ENCODE measurements around the gene THOP1. TPM values are rescaled to one million over a fixed set of nuclear protein-coding genes. Genes with fewer than 3 reads are reported as not detected.

THOP1 gene
- 10 to 100 TPM; 41.4 to 62.6 (median 42.7) TPM for polyA plus RNA-seq (ENCODE audit: insufficient read length in 4 of 4)

DNA sequence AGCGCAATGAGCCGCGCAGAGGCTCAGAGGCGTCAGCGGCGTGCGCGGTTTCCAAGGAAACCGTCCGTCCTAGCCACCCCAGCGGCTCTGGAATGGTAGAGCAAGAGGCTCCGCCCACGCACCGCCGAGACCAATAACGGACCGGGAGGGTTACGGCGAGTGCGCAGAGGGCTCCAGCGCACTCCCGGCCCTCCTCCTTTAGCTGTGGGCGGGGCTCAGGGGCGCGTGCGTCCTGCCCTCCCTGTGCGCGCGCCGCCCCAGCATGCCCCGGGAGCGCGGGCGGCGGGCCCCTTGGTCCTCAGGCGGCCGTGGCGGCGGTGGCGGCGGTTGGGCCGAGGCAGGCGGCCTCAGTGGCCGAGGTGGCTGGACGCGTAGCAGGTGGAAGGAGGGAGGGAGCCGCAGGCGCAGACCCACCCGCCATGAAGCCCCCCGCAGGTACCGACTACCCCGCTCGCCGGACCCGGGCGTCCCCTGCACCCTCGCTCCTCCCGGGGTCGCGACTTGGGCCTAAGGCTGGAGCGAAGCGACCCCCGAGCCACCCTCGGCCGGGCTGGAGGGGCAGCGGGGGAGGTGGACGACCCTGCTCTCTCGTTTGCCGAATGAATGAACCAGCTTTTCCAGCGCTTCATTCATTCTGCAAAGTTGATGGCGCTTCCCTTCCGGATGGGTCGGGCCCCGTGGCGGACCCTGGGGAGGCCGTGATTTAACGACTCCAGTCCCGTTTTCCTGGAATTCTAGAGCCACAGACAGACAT, at the start of gene THOP1:
Gene THOP1, plus strand, starts transcription at position 260 of the 754 bp plus-strand sequence. Its CDS starts 160 bp downstream, at position 420.
- DNase-seq (ENCODE audit: low read depth in 4 of 4, low spot score in 3 of 4): peak; percentile 96 to 99 (median 98)

DNA sequence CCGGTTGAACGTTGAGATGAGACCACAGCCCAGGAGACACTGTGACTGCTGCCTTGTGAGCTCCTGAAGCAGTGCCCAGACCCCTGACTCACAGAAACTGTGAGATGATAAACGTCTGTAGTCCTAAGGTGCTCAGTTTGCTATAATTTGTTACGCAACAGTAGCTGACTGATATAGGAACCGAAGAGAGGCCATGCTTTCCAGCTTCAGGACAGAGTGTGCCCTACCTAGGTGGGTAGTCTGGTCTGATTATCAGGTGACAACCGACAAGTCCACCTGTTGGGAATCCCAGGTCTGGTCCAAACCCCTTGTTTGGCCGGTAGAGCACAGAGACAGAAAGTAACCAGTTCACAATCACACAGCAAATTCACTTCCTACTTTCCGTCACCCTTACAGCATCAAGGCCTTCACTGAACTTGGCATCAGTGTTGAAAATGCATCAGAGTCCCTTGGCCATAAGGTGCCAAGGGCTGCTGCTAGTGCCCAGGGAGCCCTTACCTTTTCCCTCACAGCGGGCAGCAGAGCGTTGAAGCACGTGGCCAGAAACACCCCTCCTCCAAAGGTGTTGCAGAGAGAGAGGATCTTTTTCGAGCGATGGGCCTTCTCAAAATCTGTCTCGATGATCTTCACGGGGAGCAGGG, 48.6 kb upstream of the THOP1 start:
- DNase-seq (ENCODE audit: low read depth in 4 of 4, low spot score in 3 of 4): no peak

DNA sequence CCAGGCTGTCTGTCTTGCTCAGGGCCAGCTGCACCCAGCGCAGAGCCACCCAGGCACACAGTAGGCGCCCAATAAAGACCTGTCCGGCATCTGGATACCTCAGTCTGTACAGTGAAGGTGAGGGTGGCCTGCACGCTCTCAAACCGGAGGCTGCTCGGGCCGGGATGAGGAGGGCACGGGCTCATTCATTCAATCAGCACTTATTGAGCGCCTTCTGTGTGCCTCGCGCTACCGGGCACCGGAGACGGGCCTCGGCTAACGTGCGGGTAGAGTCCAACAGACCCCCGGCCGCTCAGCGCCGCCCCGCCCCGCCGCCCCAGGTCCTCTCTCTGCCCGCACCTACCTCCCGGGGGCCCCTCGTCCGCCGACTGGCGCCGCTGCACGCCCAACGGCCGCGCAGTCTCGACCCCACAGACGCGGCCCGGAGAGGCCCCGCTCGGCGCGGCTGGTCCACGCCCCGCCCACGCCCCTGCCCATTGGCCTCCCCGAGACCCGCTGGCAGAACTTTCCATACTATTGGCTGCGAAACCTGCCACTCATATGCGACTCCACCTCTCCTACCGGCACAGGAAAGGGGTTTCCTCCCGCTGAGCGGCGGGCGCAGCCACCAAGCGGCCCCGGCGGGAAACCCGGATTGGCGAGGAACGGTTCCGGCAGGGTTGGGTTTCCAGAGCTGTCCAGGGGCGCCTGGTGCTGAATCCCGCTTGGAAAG, 45.5 kb upstream of the THOP1 start, which contains the start of gene SLC39A3:
Gene SLC39A3, minus strand, starts transcription at position 416 of the 712 bp plus-strand sequence. CDS start 2,760 bp downstream, outside the sequence.
- peak; percentile 94 to 97 (median 97) for DNase-seq (ENCODE audit: low read depth in 4 of 4, low spot score in 3 of 4)

DNA sequence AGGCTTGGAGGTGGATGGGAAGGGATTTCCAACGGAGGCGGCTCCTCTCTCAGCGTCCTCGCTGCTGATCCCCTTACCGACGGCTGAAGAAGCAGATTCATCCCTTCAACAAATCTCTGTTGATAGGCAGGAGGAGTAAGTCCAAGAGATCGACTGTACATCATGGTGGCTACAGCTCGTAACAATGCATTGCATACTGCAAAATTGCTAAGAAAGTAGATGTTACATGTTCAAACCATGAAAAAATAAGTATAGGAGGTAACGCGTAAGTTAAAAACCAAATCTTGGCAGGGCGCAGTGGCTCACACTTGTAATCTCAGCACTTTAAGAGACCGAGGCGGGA, 45.0 kb upstream of the THOP1 start:
- no peak for DNase-seq (ENCODE audit: low read depth in 4 of 4, low spot score in 3 of 4)

DNA sequence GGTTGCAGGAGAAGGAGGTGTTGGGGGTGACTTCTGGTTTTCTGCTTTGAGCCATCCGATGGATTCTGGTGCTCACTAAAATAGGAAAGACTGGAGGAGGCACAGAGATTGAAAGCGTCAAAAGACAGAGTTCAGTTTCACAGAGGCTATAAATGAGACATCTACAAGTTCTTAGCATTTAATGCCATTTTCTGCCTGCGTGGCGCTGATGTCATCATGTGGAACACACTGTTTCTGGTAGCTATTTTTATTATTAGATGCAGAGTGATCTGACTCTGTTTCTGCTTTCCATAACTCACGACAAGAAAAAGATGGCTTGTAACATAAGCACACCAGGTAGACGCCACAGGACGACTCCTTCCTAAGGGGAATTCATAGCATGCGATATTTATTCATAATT, 42.2 kb upstream of the THOP1 start:
- no peak for DNase-seq (ENCODE audit: low read depth in 4 of 4, low spot score in 3 of 4)

DNA sequence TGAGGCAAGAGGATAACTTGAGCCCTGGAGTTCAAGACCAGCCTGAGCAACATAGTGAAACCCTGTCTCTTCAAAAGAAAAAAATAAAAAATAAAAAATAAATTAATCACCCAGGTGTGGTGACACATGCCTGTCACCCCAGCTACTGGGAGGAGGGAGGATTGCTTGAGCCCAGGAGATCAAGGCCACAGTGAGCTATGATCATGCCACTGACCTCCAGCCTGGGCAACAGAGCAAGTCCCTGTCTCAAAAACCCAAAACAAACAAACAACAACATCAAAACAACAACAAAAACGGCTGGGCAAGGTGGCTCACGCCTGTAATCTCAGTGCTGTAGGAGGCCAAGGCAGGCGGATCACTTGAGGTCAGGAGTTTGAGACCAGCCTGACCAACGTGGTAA, 41.2 kb upstream of the THOP1 start:
- DNase-seq (ENCODE audit: low read depth in 4 of 4, low spot score in 3 of 4): no peak

DNA sequence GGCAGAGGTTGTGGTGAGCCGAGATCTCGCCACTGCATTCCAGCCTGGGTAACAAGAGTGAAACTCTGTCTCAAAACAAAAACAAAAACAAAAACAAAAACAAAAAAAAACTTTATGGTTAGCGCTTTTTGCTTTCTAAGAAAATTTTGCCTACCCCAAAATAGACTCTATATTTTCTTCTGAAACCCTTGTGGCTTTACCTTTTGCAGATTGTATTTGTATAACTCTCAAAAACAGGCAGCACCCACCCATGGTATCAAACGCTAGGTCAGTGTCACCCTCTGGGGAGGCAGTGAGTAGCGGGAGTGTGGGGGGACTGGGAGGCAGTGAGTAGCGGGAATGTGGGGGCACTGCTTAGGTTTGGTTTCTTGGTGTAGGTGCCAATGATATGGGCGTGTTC, 38.0 kb upstream of the THOP1 start:
- DNase-seq (ENCODE audit: low read depth in 4 of 4, low spot score in 3 of 4): no peak

DNA sequence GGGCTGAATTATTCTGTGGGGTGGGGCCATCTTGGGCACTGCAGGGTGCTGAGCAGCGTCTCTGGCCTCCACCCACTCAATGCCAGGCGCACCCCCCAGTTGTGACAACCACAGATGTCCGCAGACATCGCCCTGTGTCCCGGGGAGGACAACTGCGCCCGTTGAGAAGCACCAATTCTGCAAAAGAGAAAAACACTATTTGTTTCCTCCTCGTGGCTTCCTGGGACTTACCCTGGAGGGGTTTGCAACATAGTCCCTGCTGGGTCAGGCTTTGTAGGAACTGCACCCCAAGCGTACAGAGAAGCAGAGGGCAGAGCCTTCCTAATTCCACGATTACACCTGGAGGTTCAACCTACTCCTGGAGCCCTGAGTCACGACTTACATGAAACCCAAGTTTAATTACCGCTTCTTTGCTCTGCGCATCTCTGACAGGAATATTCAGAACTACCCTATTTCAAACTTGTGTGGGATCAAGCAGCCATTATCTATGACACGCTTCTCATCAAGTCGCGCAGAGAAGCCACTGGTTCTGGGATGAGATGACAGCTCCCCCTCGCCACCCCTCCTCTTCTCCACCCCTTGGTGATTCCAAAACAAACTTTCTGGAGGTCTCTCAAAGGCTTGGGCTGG, 34.4 kb upstream of the THOP1 start:
- no peak for DNase-seq (ENCODE audit: low read depth in 4 of 4, low spot score in 3 of 4)

DNA sequence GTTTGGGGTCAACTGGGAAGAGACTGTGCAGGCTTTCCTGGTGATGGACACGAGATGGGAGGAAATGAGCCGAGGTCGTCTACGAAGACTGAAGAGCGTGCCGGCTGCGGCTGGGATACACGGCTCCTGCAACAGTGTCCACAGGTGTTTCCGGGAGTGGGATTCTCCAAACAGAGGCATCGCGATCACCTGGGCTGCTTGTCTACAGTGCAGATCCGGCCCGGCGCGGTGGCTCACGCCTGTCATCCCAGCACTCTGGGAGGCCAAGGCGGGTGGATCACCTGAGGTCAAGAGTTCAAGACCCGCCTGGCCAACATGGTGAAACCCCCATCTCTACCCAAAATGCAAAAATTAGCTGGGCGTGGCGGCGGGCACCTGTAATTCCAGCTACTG, 33.9 kb upstream of the THOP1 start:
- DNase-seq (ENCODE audit: low read depth in 4 of 4, low spot score in 3 of 4): no peak

DNA sequence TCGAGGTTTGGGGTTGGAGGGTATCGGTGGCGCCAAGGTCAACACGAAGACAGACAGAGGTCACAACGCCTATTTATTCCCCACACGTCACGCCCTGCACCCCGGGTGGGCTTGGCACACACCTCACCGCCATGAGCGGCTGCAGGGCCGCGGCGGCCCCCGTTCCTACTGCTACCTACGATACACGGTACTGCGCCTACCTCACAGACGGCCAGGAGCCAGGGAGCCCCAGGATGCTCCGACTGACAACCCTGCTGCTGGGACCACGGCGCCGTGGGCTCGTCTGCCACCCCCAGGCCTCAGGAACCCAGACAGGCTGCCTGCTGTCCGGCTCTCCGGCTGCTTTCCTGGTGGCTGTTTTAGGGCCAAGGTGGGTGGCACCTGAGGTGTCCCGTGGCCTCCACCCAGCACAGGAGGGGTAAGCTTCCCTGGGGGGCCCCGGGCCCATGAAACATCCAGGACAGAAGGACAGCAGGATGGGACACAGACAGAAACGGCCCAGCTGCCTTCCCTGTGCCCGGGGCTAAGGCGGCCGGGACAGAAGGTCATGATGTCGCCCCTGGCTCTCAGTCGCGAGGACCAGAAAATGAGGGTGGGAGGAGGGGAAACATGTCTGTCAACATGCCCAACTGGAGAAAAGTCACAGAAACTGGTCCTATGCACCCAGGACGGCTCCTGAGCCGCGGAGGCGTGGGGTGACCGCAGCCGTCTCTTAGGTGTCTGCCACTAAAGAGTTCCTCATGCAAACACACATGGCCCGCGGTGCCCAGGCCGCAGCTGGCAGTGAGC, 30.4 kb upstream of the THOP1 start:
- no peak for DNase-seq (ENCODE audit: low read depth in 4 of 4, low spot score in 3 of 4)

DNA sequence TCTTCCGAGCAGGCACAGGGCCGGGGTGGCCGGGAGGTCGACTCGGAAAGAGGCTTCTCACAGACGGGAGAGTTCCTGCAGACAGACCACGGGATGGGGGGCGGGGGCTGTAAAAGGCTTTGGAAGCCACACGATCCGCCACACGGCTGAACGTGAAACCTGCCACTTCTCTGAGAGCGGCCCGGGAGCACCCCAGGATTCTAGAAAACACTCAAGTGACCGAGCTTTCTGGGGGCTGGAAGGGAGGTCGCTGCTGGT, 29.9 kb upstream of the THOP1 start:
- DNase-seq (ENCODE audit: low read depth in 4 of 4, low spot score in 3 of 4): no peak

DNA sequence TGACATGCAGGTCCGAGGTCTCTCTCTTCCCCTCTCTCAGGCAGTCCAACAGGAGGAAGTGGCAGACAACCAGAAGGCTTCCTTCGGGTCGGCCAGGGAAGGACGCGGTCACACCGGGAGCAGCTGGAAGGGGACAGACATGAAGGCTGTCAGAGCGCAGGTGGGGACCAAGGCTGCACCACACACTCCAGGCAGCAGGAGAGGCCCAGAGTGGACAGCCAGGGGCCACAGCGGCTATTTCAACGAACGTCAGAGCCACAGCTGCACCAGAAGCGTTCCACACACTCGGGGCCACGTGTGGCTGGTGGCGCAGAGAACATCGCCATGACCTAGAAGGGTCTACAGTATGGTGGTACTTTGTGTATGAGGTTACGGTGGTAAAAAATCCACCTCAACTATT, 29.5 kb upstream of the THOP1 start:
- no peak for DNase-seq (ENCODE audit: low read depth in 4 of 4, low spot score in 3 of 4)

DNA sequence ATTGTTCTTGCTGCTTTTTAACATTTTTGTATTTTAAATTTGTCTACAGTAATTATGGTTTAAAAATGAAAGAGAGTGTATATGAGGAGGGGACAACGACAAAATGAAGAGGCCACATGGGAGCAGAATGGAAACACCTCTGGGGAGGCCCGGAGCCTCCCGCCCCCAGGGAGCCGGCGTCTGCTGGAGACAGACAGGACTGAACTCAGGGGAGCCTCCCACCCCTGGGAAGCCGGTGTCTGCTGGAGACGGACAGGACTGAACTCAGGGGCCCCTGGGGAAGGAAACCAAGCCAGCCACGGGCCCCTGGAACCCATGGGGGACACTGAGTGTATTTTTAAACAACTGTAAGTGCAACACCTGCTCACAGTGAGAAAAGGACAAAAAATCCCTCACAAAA, 28.8 kb upstream of the THOP1 start:
- DNase-seq (ENCODE audit: low read depth in 4 of 4, low spot score in 3 of 4): no peak

DNA sequence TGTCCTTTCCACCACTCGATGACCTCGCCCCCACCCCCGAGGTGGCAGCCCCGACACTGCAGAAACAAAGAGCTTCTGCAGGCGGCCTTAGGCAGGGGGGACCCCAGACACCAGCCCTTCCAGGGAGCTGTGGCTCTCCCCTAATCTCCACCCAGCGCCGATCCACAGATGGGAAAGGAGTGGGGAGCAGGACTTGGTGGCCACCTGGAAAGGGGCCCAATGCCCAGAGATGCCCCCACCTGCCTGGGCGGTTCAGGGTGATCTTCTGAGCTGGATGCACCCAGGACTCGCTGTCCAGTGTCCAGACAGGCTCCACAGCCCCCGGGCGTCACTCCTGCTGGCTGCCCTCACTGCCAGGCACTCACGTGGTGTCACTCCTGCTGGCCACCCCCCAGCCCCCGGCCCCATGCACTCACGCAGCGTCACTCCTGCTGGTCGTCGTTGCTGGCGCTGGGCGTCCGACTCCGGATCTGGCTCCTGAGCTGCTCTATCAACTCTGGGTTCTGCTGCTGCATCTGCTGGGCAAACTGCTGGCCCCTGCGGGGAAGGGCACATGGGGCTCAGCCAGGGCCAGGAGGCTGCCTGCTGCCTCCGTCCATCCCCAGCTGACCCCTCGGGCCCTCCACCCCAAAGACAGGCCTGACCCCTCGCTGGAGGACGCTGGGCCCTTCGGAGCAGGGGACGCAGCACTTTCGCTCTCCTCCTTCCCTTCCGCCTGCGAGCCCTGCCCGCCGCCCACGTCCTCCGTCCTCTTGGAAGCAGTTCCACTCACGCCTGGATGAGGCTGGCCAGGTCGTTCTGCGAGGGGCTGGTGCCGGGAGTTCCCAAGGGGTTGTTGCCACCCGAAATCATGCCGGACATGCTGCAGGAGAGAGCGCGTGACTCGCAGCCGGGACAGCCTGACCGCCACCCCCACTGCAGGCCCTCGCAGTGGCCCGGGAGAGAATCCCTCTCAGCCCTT, 28.1 kb upstream of the THOP1 start:
- no peak for DNase-seq (ENCODE audit: low read depth in 4 of 4, low spot score in 3 of 4)

DNA sequence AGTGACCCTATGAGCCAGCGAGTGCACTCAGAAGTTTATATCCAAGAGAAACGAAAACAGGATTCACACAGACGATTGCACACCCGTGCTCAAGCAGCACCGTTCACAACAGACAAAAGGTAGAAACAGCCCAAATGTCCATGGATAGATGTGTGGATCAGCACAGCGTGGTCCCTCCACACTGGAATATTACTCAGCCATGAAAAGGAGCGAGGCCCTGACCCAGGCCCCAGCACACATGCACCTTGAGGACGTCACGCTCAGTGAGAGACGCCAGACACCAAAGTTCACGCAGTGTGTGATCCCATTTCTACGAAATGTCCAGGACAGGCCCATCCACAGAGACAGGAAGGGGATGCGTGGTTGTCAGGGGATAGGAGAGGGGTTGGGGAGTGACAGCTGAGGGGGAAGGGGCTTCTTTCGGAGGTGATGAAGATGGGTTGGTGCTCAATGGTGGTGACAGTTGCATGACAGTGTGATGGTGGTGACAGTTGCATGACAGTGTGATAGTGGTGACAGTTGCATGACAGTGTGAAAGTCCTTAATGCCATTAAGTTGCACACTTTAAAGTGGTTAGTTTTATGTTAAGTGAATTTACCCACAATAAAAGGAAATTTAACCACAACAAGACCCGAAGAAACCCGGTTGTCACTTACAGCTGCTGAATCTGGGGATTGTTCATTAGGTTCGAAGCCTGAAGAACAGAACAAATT, 26.5 kb upstream of the THOP1 start:
- DNase-seq (ENCODE audit: low read depth in 4 of 4, low spot score in 3 of 4): no peak

DNA sequence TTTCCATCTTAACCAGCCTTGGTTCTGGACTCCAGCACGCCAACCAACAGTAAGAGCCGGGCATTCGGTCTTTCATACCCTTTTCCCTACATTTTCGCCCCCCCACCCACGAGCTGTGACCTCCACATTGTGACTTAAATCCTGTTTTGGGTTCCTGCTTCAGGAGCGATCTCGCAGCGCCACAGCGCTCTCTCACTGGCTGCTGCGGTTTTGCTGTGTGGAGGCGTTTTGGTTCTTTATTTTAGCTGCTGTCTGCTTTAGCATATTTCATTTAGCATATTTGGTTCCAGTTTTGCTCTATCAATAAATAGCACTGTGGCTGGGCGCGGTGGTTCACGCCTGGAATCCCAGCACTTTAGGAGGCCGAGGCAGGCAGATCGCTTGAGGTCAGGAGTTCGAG, 25.9 kb upstream of the THOP1 start:
- DNase-seq (ENCODE audit: low read depth in 4 of 4, low spot score in 3 of 4): no peak

DNA sequence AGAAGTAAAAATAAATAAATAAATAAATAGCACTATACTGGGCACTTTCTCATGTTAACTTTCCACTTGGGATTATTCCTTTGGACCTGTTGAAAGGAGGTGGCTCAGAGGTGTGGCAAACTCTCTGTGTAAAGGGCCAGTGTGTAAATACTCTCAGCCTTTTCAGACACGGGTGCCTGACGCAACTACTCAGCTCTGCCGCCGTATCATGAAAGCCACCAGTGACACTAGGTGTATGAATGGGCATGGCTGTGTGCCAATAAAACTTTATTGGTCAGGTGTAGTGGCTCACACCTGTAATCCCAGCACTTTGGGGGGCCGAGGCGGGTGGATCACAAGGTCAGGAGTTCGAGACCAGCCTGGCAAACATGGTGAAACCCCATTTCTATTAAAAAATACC, 25.3 kb upstream of the THOP1 start:
- DNase-seq (ENCODE audit: low read depth in 4 of 4, low spot score in 3 of 4): no peak

DNA sequence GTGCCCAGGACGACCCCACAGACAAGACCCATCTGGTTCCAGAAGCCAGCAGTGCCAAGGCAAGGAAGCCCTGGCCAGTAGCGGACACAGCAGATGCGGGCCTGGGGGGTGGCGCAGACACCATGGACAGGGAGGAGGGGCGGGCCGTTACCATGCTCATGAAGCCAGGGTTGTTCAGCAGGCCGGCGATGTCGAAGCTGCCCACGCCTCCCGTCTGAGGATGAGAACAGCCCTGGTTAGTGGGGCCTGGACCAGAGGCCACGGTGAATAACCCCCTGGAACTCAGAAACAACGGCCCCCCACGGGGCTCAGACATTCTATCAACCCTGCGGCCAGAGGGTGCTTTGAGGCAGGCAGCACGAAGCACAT, 24.0 kb upstream of the THOP1 start:
- no peak for DNase-seq (ENCODE audit: low read depth in 4 of 4, low spot score in 3 of 4)

All from right renal pelvis (tissue), 4 donors.